H1 (cell line): ENCODE measurements around the gene ZNF660.
"Not testable (repeated sequence)": the region's sequence is repeated elsewhere in the genome, so short reads cannot be mapped to it uniquely, and the experiment has no call there.

Source experiments
- BRCA1 ChIP-seq: IDR thresholded peaks from 2 replicates; pipeline ENCODE4 v1.6.1; 2012; ENCODE audit warnings: low read depth, low read length, improper control_type of control experiment
- CTCF ChIP-seq, 3 experiments: IDR thresholded peaks; 1 replicate in 2 of 3; 2 replicates in 1 of 3; pipeline versions ENCODE4 v1.5.1 to v1.6.1; 2011; ENCODE audit warnings: low read length in 3 of 3, mild to moderate bottlenecking in 3 of 3, inconsistent platforms in 2 of 3, low read depth in 1 of 3, moderate library complexity in 1 of 3; ENCODE audit not compliant: insufficient read depth in 1 of 3; ENCODE audit errors: control extremely low read depth in 1 of 3
- E2F6 ChIP-seq: IDR thresholded peaks from 2 replicates; pipeline ENCODE4 v1.6.1; 2012; ENCODE audit warnings: inconsistent platforms
- HDAC6 ChIP-seq: IDR thresholded peaks from one replicate; pipeline ENCODE4 v1.7.1; 2012; ENCODE audit warnings: low read depth, mild to moderate bottlenecking, inconsistent platforms, low read length, moderate library complexity
- POLR2A ChIP-seq, 2 experiments: IDR thresholded peaks; 1 replicate in 1 of 2; 2 replicates in 1 of 2; pipeline ENCODE4 v1.6.1; 2011; ENCODE audit warnings: low read depth in 2 of 2, low read length in 2 of 2, mild to moderate bottlenecking in 2 of 2; ENCODE audit errors: control extremely low read depth in 1 of 2
- RXRA ChIP-seq: IDR thresholded peaks from 2 replicates; pipeline ENCODE4 v1.6.1; 2011; ENCODE audit warnings: low read depth, mild to moderate bottlenecking, low read length, moderate library complexity; ENCODE audit not compliant: insufficient read depth
- TCF12 ChIP-seq: IDR thresholded peaks from 2 replicates; pipeline ENCODE4 v1.6.1; 2011; ENCODE audit warnings: low read depth, mild to moderate bottlenecking, low read length

GRCh38 chr3:44579749-44580148 lies 5.0 kb upstream of the ZNF660 start:
- not testable (repeated sequence) for TF ChIP-seq POLR2A (IDR thresholded peaks at IDR 0.05; ENCODE audit: control extremely low read depth in 1 of 2, low read depth in 2 of 2, low read length in 2 of 2); BRCA1; HDAC6; RXRA; E2F6; TCF12; CTCF (IDR thresholded peaks at IDR 0.05; ENCODE audit: control extremely low read depth in 1 of 3, insufficient read depth in 1 of 3, low read depth in 1 of 3, low read length in 3 of 3)
